GM12891 (cell line): Measurements from ENCODE around the gene STEAP1B.

Source experiments
- PAX5 ChIP-seq: IDR thresholded peaks from 2 replicates; pipeline ENCODE4 v1.6.1; 2011; ENCODE audit warnings: low read length, moderate library complexity, mild to moderate bottlenecking; ENCODE audit not compliant: insufficient read depth, severe bottlenecking
- POLR2A ChIP-seq: IDR thresholded peaks from 2 replicates; pipeline ENCODE4 v1.6.1; 2011; ENCODE audit warnings: low read depth, low read length, control low read depth
- POLR2AphosphoS5 ChIP-seq: IDR thresholded peaks from 2 replicates; pipeline ENCODE4 v1.6.1; 2011; ENCODE audit warnings: low read depth, low read length, control low read depth

DNA sequence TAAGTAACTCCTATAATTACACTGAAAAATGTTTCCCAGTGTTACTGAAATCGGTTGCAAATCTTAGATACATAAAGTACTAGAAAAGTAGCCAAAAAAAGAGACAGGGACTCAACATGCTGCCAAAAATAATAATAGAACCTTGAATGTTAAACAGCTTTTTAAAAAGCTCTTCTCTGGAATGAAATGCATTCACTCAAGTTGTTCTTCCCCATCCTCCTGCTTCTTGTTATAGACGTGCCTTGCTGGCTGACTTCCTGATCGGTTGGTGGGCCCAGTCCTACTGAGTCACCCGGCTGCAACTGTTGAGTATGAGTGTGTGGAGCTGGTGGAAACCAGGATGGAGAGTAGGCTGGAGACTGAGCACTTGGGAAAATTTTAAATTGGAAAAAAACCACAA, 112.4 kb downstream of the STEAP1B start:
- TF ChIP-seq POLR2A = no peak
- TF ChIP-seq POLR2AphosphoS5 = no peak
- no peak for TF ChIP-seq PAX5
